Caco-2 (cell line): Measurements from ENCODE around the gene FBXO33. TPM values are rescaled to one million over a fixed set of nuclear protein-coding genes. Genes with fewer than 3 reads are reported as not detected.

Experiments used
- BruUV-seq: library from RNA; stranded (reverse); fragments of 400-500 nt; replicated peaks from 2 replicates; lab custom pipeline; 2021; lab: Mats Ljungman, UMichigan
- CTCF ChIA-PET: fragments of 300-600 bp; sonication (Branson Sonifier 250); formaldehyde crosslinking; loops from one replicate; lab custom pipeline; 2022; ENCODE audit warnings: antibody characterized with exemption; lab: Charles Lee
- POLR2A ChIA-PET: fragments of 300-600 bp; sonication (Branson Sonifier 250); formaldehyde crosslinking; loops from one replicate; lab custom pipeline; 2022; ENCODE audit warnings: antibody characterized with exemption; lab: Charles Lee
- DNase-seq, 2 experiments: peaks; one replicate each; pipeline versions ENCODE4 v3.0.0 to v3.0.0-alpha.2; 2020 to 2022
- H3K27me3 ChIP-seq: replicated peaks from 2 replicates; pipeline ENCODE4 v1.6.0; 2011; ENCODE audit warnings: low read length; ENCODE audit not compliant: control insufficient read depth, insufficient read depth
- H3K36me3 ChIP-seq: 2 replicates; pipeline ENCODE4 v1.5.1; 2011; ENCODE audit warnings: low read length; ENCODE audit not compliant: control insufficient read depth, insufficient read depth
- H3K4me1 ChIP-seq: fragments of 250-450 bp; sonication (Bioruptor Pico); 2 replicates; pipeline ENCODE4 v1.5.1; 2020; ENCODE audit warnings: mild to moderate bottlenecking
- H3K4me3 ChIP-seq: 2 replicates; pipeline ENCODE4 v1.5.1; 2011; ENCODE audit warnings: low read depth, mild to moderate bottlenecking, control low read depth, low read length
- H3K9me3 ChIP-seq: fragments of 250-450 bp; sonication (Bioruptor Pico); 2 replicates; pipeline ENCODE4 v1.5.1; 2020; ENCODE audit warnings: mild to moderate bottlenecking, moderate library complexity
- H3K27ac Mint-ChIP-seq: one replicate; pipeline ENCODE4 v1.8.0; 2022; ENCODE audit warnings: mixed read lengths; ENCODE audit not compliant: unreplicated experiment
- H3K27me3 Mint-ChIP-seq: one replicate; pipeline ENCODE4 v1.8.0; 2022; ENCODE audit warnings: mixed read lengths; ENCODE audit not compliant: insufficient read depth, unreplicated experiment
- H3K36me3 Mint-ChIP-seq: one replicate; pipeline ENCODE4 v1.8.0; 2022; ENCODE audit warnings: mild to moderate bottlenecking, mixed read lengths; ENCODE audit not compliant: insufficient read depth, unreplicated experiment
- H3K4me1 Mint-ChIP-seq: one replicate; pipeline ENCODE4 v1.8.0; 2022; ENCODE audit warnings: low read depth, mixed read lengths; ENCODE audit not compliant: unreplicated experiment
- H3K4me3 Mint-ChIP-seq: one replicate; pipeline ENCODE4 v1.8.0; 2022; ENCODE audit warnings: mild to moderate bottlenecking, moderate library complexity, mixed read lengths; ENCODE audit not compliant: unreplicated experiment
- H3K9me3 Mint-ChIP-seq: one replicate; pipeline ENCODE4 v1.8.0; 2022; ENCODE audit warnings: mixed read lengths; ENCODE audit not compliant: unreplicated experiment
- CTCF ChIP-seq, 2 experiments: fragments of 200-600 bp in 1 of 2; IDR thresholded peaks; 1 replicate in 1 of 2; 2 replicates in 1 of 2; pipeline versions ENCODE4 v1.5.1 to v1.8.0; 2011 to 2022; ENCODE audit warnings: antibody characterized with exemption in 1 of 2, control low read depth in 1 of 2, inconsistent platforms in 1 of 2, low read depth in 1 of 2, low read length in 1 of 2, mild to moderate bottlenecking in 1 of 2, moderate library complexity in 1 of 2; ENCODE audit not compliant: insufficient read depth in 1 of 2, severe bottlenecking in 1 of 2, unreplicated experiment in 1 of 2
- intact Hi-C: fragments of 100-400 bp; cut with micrococcal nuclease; formaldehyde crosslinking; loops from one replicate; pipeline ENCODE4 v1.10.0; 2022; ENCODE audit not compliant: unreplicated experiment
- total RNA-seq: library from RNA; stranded (reverse); gene quantifications from 2 replicates; pipeline ENCODE4 v1.2.3, GENCODE V29; 2022

Gene FBXO33
- total RNA-seq, 1 experiment from 2014 or later, result 6.0 TPM

- Mint-ChIP-seq H3K27ac (no peak overlapping the region), H3K27me3 (no peaks in the 10 kb centered on the region), H3K4me1 (no peaks in the 10 kb centered on the region), H3K9me3 (no peaks in the 10 kb centered on the region), H3K36me3 (no peaks in the 10 kb centered on the region), H3K4me3 (no peak overlapping the region)
- no peak for DNase-seq
- ChIA-PET CTCF (no interaction called here), POLR2A (no interaction called here)
- BruUV-seq, result no TSS peak
- no peak overlapping the region for H3K4me3 ChIP-seq
- H3K36me3 ChIP-seq, result no peaks in the 10 kb centered on the region
- intact Hi-C loops, result no loop called here
- no peaks in the 10 kb centered on the region for H3K9me3 ChIP-seq
- no peak for TF ChIP-seq CTCF (IDR thresholded peaks at IDR 0.05; ENCODE audit: insufficient read depth in 1 of 2, low read depth in 1 of 2, low read length in 1 of 2, severe bottlenecking in 1 of 2, unreplicated experiment in 1 of 2)
- no peaks in the 10 kb centered on the region for H3K27me3 ChIP-seq
- peaks cover 11% of the 10 kb centered on the region; the same call in 1 of the 2 replicates for H3K4me1 ChIP-seq
Observed at GRCh38 chr14:39472078-39472477, 39.8 kb upstream of the FBXO33 start.

GRCh38 chr14:39469094-39469710, 37.0 kb upstream of the FBXO33 start:
- TF ChIP-seq CTCF (IDR thresholded peaks at IDR 0.05; ENCODE audit: insufficient read depth in 1 of 2, low read depth in 1 of 2, low read length in 1 of 2, severe bottlenecking in 1 of 2, unreplicated experiment in 1 of 2), result peak in 1 of 2 experiments; percentile 34
- peaks cover 4% of the 10 kb centered on the region; the same call in 1 of the 2 replicates for H3K4me1 ChIP-seq
- peak; percentile 40 to 42 for DNase-seq
- no peak overlapping the region for H3K27ac Mint-ChIP-seq
- H3K36me3 Mint-ChIP-seq, result no peaks in the 10 kb centered on the region
- H3K27me3 ChIP-seq, result no peaks in the 10 kb centered on the region
- no TSS peak for BruUV-seq
- no peaks in the 10 kb centered on the region for H3K4me1 Mint-ChIP-seq
- CTCF ChIA-PET, result no interaction called here
- H3K27me3 Mint-ChIP-seq, result peaks cover 13% of the 10 kb centered on the region
- no peaks in the 10 kb centered on the region for H3K9me3 Mint-ChIP-seq
- H3K36me3 ChIP-seq, result no peaks in the 10 kb centered on the region
- H3K4me3 Mint-ChIP-seq, result no peak overlapping the region
- POLR2A ChIA-PET, result no interaction called here
- no peak overlapping the region for H3K4me3 ChIP-seq
- intact Hi-C loops, result loop anchor here (1.0 kb wide), 1 partner anchor 238 kb away; no protein-coding TSS in a partner anchor
- H3K9me3 ChIP-seq, result no peaks in the 10 kb centered on the region

GRCh38 chr14:39467889-39468524, 35.8 kb upstream of the FBXO33 start:
- no peaks in the 10 kb centered on the region for H3K4me1 ChIP-seq
- no peaks in the 10 kb centered on the region for H3K36me3 Mint-ChIP-seq
- peak; percentile 56 to 59 for TF ChIP-seq CTCF (IDR thresholded peaks at IDR 0.05; ENCODE audit: insufficient read depth in 1 of 2, low read depth in 1 of 2, low read length in 1 of 2, severe bottlenecking in 1 of 2, unreplicated experiment in 1 of 2)
- POLR2A ChIA-PET, result no interaction called here
- intact Hi-C loops, result no loop called here
- H3K4me3 ChIP-seq, result no peak overlapping the region
- H3K4me1 Mint-ChIP-seq, result no peaks in the 10 kb centered on the region
- no peak overlapping the region for H3K4me3 Mint-ChIP-seq
- CTCF ChIA-PET, result interaction anchor here (0.8 kb wide), 1 partner anchor 19 kb away, joined by 3 read pairs; no protein-coding TSS in a partner anchor
- BruUV-seq, result no TSS peak
- no peak overlapping the region for H3K27ac Mint-ChIP-seq
- H3K9me3 Mint-ChIP-seq, result no peaks in the 10 kb centered on the region
- H3K9me3 ChIP-seq, result no peaks in the 10 kb centered on the region
- H3K27me3 Mint-ChIP-seq, result peaks cover 18% of the 10 kb centered on the region
- DNase-seq, result peak; percentile 64 to 65
- H3K27me3 ChIP-seq, result no peaks in the 10 kb centered on the region
- H3K36me3 ChIP-seq, result no peaks in the 10 kb centered on the region
